ENCODE data around the gene MOV10L1. TPM values are rescaled to one million over a fixed set of nuclear protein-coding genes. Genes with fewer than 3 reads are reported as not detected.

MOV10L1 gene
- total and polyA plus RNA-seq, 9 of the 15 experiments (the other 6 are each of a cell fraction or from before 2014, with no cell fraction given): 0.06 to 0.43 (median 0.15) TPM

GRCh38 chr22:50105208-50106100, 15.6 kb downstream of the MOV10L1 start (continued):
- TF ChIP-seq CBX3 (IDR thresholded peaks at IDR 0.05; ENCODE audit: borderline replicate concordance in 1 of 2, low read length in 2 of 2): no peak
- TF ChIP-seq ZFP36 (IDR thresholded peaks at IDR 0.05; ENCODE audit: low read depth, low read length, partially characterized antibody): no peak
- peak; percentile 25; the same call in 1 of the 2 replicates for TF ChIP-seq ARID1B (IDR thresholded peaks at IDR 0.05)
- no peak for TF ChIP-seq HSF4 (CRISPR knock-in tag; IDR thresholded peaks at IDR 0.05; ENCODE audit: borderline replicate concordance)
- peak; percentile 37; the same call in 1 of the 2 replicates for TF ChIP-seq EP400 (IDR thresholded peaks at IDR 0.05)
- TF ChIP-seq PHB (CRISPR knock-in tag; IDR thresholded peaks at IDR 0.05): no peak
- no peak for TF ChIP-seq PKNOX1 (IDR thresholded peaks at IDR 0.05)
- peak; percentile 88 for TF ChIP-seq USF2 (CRISPR knock-in tag; IDR thresholded peaks at IDR 0.05)
- no peak for TF ChIP-seq CBX5 (IDR thresholded peaks at IDR 0.05; ENCODE audit: borderline replicate concordance, low read depth)
- peak in 1 of 3 experiments; percentile 43; a peak in 1 of 6 replicates for TF ChIP-seq ZBTB11 (CRISPR knock-in tag; IDR thresholded peaks at IDR 0.05)
- TF ChIP-seq, protein P1, sequence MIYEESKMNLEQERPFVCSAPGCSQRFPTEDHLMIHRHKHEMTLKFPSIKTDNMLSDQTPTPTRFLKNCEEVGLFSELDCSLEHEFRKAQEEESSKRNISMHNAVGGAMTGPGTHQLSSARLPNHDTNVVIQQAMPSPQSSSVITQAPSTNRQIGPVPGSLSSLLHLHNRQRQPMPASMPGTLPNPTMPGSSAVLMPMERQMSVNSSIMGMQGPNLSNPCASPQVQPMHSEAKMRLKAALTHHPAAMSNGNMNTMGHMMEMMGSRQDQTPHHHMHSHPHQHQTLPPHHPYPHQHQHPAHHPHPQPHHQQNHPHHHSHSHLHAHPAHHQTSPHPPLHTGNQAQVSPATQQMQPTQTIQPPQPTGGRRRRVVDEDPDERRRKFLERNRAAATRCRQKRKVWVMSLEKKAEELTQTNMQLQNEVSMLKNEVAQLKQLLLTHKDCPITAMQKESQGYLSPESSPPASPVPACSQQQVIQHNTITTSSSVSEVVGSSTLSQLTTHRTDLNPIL (CRISPR knock-in tag; IDR thresholded peaks at IDR 0.05): no peak
- peak; percentile 22 to 58; a peak in 3 of 4 replicates for TF ChIP-seq MNT (conservative IDR thresholded peaks at IDR 0.05)
- TF ChIP-seq, protein P2, sequence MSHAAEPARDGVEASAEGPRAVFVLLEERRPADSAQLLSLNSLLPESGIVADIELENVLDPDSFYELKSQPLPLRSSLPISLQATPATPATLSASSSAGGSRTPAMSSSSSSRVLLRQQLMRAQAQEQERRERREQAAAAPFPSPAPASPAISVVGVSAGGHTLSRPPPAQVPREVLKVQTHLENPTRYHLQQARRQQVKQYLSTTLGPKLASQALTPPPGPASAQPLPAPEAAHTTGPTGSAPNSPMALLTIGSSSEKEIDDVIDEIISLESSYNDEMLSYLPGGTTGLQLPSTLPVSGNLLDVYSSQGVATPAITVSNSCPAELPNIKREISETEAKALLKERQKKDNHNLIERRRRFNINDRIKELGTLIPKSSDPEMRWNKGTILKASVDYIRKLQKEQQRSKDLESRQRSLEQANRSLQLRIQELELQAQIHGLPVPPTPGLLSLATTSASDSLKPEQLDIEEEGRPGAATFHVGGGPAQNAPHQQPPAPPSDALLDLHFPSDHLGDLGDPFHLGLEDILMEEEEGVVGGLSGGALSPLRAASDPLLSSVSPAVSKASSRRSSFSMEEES (CRISPR knock-in tag; IDR thresholded peaks at IDR 0.05): peak; percentile 62
- TF ChIP-seq MTA2 (IDR thresholded peaks at IDR 0.05; ENCODE audit: low read depth): no peak

All from K562 (cell line).